ENCODE results near the gene CC2D1B. TPM values are rescaled to one million over a fixed set of nuclear protein-coding genes. Genes with fewer than 3 reads are reported as not detected.
A peak's percentile ranks its signal among the peaks of the same experiment; 100 is the strongest.

CC2D1B gene
- total and polyA plus RNA-seq, 9 of the 15 experiments (the other 6 are each of a cell fraction or from before 2014, with no cell fraction given), result 1.2 to 33.6 (median 25.5) TPM

- TF ChIP-seq, protein P1, sequence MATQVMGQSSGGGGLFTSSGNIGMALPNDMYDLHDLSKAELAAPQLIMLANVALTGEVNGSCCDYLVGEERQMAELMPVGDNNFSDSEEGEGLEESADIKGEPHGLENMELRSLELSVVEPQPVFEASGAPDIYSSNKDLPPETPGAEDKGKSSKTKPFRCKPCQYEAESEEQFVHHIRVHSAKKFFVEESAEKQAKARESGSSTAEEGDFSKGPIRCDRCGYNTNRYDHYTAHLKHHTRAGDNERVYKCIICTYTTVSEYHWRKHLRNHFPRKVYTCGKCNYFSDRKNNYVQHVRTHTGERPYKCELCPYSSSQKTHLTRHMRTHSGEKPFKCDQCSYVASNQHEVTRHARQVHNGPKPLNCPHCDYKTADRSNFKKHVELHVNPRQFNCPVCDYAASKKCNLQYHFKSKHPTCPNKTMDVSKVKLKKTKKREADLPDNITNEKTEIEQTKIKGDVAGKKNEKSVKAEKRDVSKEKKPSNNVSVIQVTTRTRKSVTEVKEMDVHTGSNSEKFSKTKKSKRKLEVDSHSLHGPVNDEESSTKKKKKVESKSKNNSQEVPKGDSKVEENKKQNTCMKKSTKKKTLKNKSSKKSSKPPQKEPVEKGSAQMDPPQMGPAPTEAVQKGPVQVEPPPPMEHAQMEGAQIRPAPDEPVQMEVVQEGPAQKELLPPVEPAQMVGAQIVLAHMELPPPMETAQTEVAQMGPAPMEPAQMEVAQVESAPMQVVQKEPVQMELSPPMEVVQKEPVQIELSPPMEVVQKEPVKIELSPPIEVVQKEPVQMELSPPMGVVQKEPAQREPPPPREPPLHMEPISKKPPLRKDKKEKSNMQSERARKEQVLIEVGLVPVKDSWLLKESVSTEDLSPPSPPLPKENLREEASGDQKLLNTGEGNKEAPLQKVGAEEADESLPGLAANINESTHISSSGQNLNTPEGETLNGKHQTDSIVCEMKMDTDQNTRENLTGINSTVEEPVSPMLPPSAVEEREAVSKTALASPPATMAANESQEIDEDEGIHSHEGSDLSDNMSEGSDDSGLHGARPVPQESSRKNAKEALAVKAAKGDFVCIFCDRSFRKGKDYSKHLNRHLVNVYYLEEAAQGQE (IDR thresholded peaks at IDR 0.05; ENCODE audit: borderline replicate concordance), result peak; percentile 53
- TF ChIP-seq, protein P1 (CRISPR knock-in tag; IDR thresholded peaks at IDR 0.05; ENCODE audit: low read depth), result no peak
- peak; percentile 26 to 76 for TF ChIP-seq RAD21 (CRISPR knock-in tag; conservative IDR thresholded peaks at IDR 0.05 in 1 of 2, IDR thresholded peaks at IDR 0.05 in 1 of 2)
- no peak for TF ChIP-seq MYNN (IDR thresholded peaks at IDR 0.05)
- no peak for TF ChIP-seq MYNN (CRISPR knock-in tag; IDR thresholded peaks at IDR 0.05)
- 0 out of 2 replicates have a peak, but pooled peaks have one; percentile 37 for TF ChIP-seq THRB (CRISPR knock-in tag; conservative IDR thresholded peaks at IDR 0.05)
- TF ChIP-seq TGIF2 (CRISPR knock-in tag; IDR thresholded peaks at IDR 0.05), result no peak
- no peak for TF ChIP-seq EZH2 (IDR thresholded peaks at IDR 0.05; ENCODE audit: borderline replicate concordance, low read depth, low read length)
- TF ChIP-seq DPF2 (IDR thresholded peaks at IDR 0.05), result no peak
- TF ChIP-seq U2AF1 (optimal IDR thresholded peaks at IDR 0.05; ENCODE audit: low read depth, low read length), result no peak
- TF ChIP-seq ZKSCAN8 (CRISPR knock-in tag; IDR thresholded peaks at IDR 0.05), result no peak
- TF ChIP-seq, protein P2, sequence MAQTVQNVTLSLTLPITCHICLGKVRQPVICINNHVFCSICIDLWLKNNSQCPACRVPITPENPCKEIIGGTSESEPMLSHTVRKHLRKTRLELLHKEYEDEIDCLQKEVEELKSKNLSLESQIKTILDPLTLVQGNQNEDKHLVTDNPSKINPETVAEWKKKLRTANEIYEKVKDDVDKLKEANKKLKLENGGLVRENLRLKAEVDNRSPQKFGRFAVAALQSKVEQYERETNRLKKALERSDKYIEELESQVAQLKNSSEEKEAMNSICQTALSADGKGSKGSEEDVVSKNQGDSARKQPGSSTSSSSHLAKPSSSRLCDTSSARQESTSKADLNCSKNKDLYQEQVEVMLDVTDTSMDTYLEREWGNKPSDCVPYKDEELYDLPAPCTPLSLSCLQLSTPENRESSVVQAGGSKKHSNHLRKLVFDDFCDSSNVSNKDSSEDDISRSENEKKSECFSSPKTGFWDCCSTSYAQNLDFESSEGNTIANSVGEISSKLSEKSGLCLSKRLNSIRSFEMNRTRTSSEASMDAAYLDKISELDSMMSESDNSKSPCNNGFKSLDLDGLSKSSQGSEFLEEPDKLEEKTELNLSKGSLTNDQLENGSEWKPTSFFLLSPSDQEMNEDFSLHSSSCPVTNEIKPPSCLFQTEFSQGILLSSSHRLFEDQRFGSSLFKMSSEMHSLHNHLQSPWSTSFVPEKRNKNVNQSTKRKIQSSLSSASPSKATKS (CRISPR knock-in tag; IDR thresholded peaks at IDR 0.05), result no peak
- TF ChIP-seq SOX6 (IDR thresholded peaks at IDR 0.05), result no peak
- TF ChIP-seq ZZZ3 (IDR thresholded peaks at IDR 0.05), result no peak
- TF ChIP-seq SREBF2 (CRISPR knock-in tag; IDR thresholded peaks at IDR 0.05), result no peak
- no peak for TF ChIP-seq BRF2 (IDR thresholded peaks at IDR 0.05; ENCODE audit: borderline replicate concordance, insufficient read depth, insufficient read length)
Measured at GRCh38 chr1:52348704-52349300, 17.2 kb downstream of the CC2D1B start (continued).
